ENCODE measurements around the gene COL3A1.

The COL3A1 gene

GRCh38 chr2:189002079-189002478 lies 27.9 kb downstream of the COL3A1 start:
- no peak for DNase-seq (ENCODE audit: low read depth, low spot score)
- Histone ChIP-seq H3K36me3 (ENCODE audit: insufficient read depth, insufficient read length, low read length) (no peaks in the 10 kb centered on the region), H3K4me3 (ENCODE audit: insufficient read length, low read depth) (no peak overlapping the region), H3K27me3 (ENCODE audit: insufficient read depth, insufficient read length) (no peaks in the 10 kb centered on the region), H3K9me3 (ENCODE audit: insufficient read depth, low read length) (no peaks in the 10 kb centered on the region), H3K4me1 (ENCODE audit: insufficient read depth, insufficient read length) (no peaks in the 10 kb centered on the region), H3K9ac (ENCODE audit: insufficient read length, low read depth) (no peak overlapping the region)
- no peak for TF ChIP-seq YY1 (IDR thresholded peaks at IDR 0.05; ENCODE audit: insufficient read depth, insufficient read length)
- no peak for TF ChIP-seq SUZ12 (IDR thresholded peaks at IDR 0.05; ENCODE audit: extremely low read depth, insufficient read depth, insufficient read length)
- no peak for TF ChIP-seq ZNF274 (IDR thresholded peaks at IDR 0.05; ENCODE audit: low read depth, low read length)

- no peak for DNase-seq (ENCODE audit: low read depth, low spot score)
- Histone ChIP-seq H3K27me3 (ENCODE audit: insufficient read depth, insufficient read length) (no peaks in the 10 kb centered on the region), H3K9me3 (ENCODE audit: insufficient read depth, low read length) (no peaks in the 10 kb centered on the region), H3K4me3 (ENCODE audit: insufficient read length, low read depth) (no peak overlapping the region), H3K4me1 (ENCODE audit: insufficient read depth, insufficient read length) (no peaks in the 10 kb centered on the region), H3K9ac (ENCODE audit: insufficient read length, low read depth) (no peak overlapping the region), H3K36me3 (ENCODE audit: insufficient read depth, insufficient read length, low read length) (no peaks in the 10 kb centered on the region)
- TF ChIP-seq ZNF274 (IDR thresholded peaks at IDR 0.05; ENCODE audit: low read depth, low read length): no peak
- no peak for TF ChIP-seq SUZ12 (IDR thresholded peaks at IDR 0.05; ENCODE audit: extremely low read depth, insufficient read depth, insufficient read length)
- no peak for TF ChIP-seq YY1 (IDR thresholded peaks at IDR 0.05; ENCODE audit: insufficient read depth, insufficient read length)
Measured at GRCh38 chr2:189008555-189009262, 34.5 kb downstream of the COL3A1 start.

GRCh38 chr2:189010536-189010935 lies 36.4 kb downstream of the COL3A1 start:
- no peak overlapping the region for H3K9ac ChIP-seq (ENCODE audit: insufficient read length, low read depth)
- no peak for DNase-seq (ENCODE audit: low read depth, low spot score)
- H3K9me3 ChIP-seq (ENCODE audit: insufficient read depth, low read length): no peaks in the 10 kb centered on the region
- TF ChIP-seq SUZ12 (IDR thresholded peaks at IDR 0.05; ENCODE audit: extremely low read depth, insufficient read depth, insufficient read length) (no peak), ZNF274 (IDR thresholded peaks at IDR 0.05; ENCODE audit: low read depth, low read length) (no peak), YY1 (IDR thresholded peaks at IDR 0.05; ENCODE audit: insufficient read depth, insufficient read length) (no peak)
- H3K4me3 ChIP-seq (ENCODE audit: insufficient read length, low read depth): no peak overlapping the region
- no peaks in the 10 kb centered on the region for H3K27me3 ChIP-seq (ENCODE audit: insufficient read depth, insufficient read length)
- H3K36me3 ChIP-seq (ENCODE audit: insufficient read depth, insufficient read length, low read length): no peaks in the 10 kb centered on the region
- no peaks in the 10 kb centered on the region for H3K4me1 ChIP-seq (ENCODE audit: insufficient read depth, insufficient read length)

- Histone ChIP-seq H3K4me1 (ENCODE audit: insufficient read depth, insufficient read length) (no peaks in the 10 kb centered on the region), H3K36me3 (ENCODE audit: insufficient read depth, insufficient read length, low read length) (no peaks in the 10 kb centered on the region), H3K9ac (ENCODE audit: insufficient read length, low read depth) (no peak overlapping the region), H3K4me3 (ENCODE audit: insufficient read length, low read depth) (no peak overlapping the region), H3K27me3 (ENCODE audit: insufficient read depth, insufficient read length) (no peaks in the 10 kb centered on the region), H3K9me3 (ENCODE audit: insufficient read depth, low read length) (no peaks in the 10 kb centered on the region)
- DNase-seq (ENCODE audit: low read depth, low spot score): no peak
- TF ChIP-seq SUZ12 (IDR thresholded peaks at IDR 0.05; ENCODE audit: extremely low read depth, insufficient read depth, insufficient read length) (no peak), YY1 (IDR thresholded peaks at IDR 0.05; ENCODE audit: insufficient read depth, insufficient read length) (no peak), ZNF274 (IDR thresholded peaks at IDR 0.05; ENCODE audit: low read depth, low read length) (no peak)
Measured at GRCh38 chr2:189012351-189012750, 38.2 kb downstream of the COL3A1 start.

GRCh38 chr2:189013031-189013430 lies 38.9 kb downstream of the COL3A1 start:
- Histone ChIP-seq H3K4me1 (ENCODE audit: insufficient read depth, insufficient read length) (no peaks in the 10 kb centered on the region), H3K4me3 (ENCODE audit: insufficient read length, low read depth) (no peak overlapping the region), H3K9me3 (ENCODE audit: insufficient read depth, low read length) (no peaks in the 10 kb centered on the region), H3K27me3 (ENCODE audit: insufficient read depth, insufficient read length) (no peaks in the 10 kb centered on the region), H3K36me3 (ENCODE audit: insufficient read depth, insufficient read length, low read length) (no peaks in the 10 kb centered on the region), H3K9ac (ENCODE audit: insufficient read length, low read depth) (no peak overlapping the region)
- TF ChIP-seq ZNF274 (IDR thresholded peaks at IDR 0.05; ENCODE audit: low read depth, low read length) (no peak), YY1 (IDR thresholded peaks at IDR 0.05; ENCODE audit: insufficient read depth, insufficient read length) (no peak), SUZ12 (IDR thresholded peaks at IDR 0.05; ENCODE audit: extremely low read depth, insufficient read depth, insufficient read length) (no peak)
- DNase-seq (ENCODE audit: low read depth, low spot score): no peak

GRCh38 chr2:189013671-189014448 lies 39.7 kb downstream of the COL3A1 start:
- no peaks in the 10 kb centered on the region for H3K27me3 ChIP-seq (ENCODE audit: insufficient read depth, insufficient read length)
- H3K9ac ChIP-seq (ENCODE audit: insufficient read length, low read depth): no peak overlapping the region
- no peaks in the 10 kb centered on the region for H3K9me3 ChIP-seq (ENCODE audit: insufficient read depth, low read length)
- DNase-seq (ENCODE audit: low read depth, low spot score): no peak
- no peaks in the 10 kb centered on the region for H3K36me3 ChIP-seq (ENCODE audit: insufficient read depth, insufficient read length, low read length)
- H3K4me1 ChIP-seq (ENCODE audit: insufficient read depth, insufficient read length): no peaks in the 10 kb centered on the region
- H3K4me3 ChIP-seq (ENCODE audit: insufficient read length, low read depth): no peak overlapping the region
- TF ChIP-seq SUZ12 (IDR thresholded peaks at IDR 0.05; ENCODE audit: extremely low read depth, insufficient read depth, insufficient read length) (no peak), ZNF274 (IDR thresholded peaks at IDR 0.05; ENCODE audit: low read depth, low read length) (no peak), YY1 (IDR thresholded peaks at IDR 0.05; ENCODE audit: insufficient read depth, insufficient read length) (no peak)

- no peak for DNase-seq (ENCODE audit: low read depth, low spot score)
- TF ChIP-seq ZNF274 (IDR thresholded peaks at IDR 0.05; ENCODE audit: low read depth, low read length) (no peak), YY1 (IDR thresholded peaks at IDR 0.05; ENCODE audit: insufficient read depth, insufficient read length) (no peak), SUZ12 (IDR thresholded peaks at IDR 0.05; ENCODE audit: extremely low read depth, insufficient read depth, insufficient read length) (no peak)
- Histone ChIP-seq H3K4me3 (ENCODE audit: insufficient read length, low read depth) (no peak overlapping the region), H3K4me1 (ENCODE audit: insufficient read depth, insufficient read length) (no peaks in the 10 kb centered on the region), H3K9ac (ENCODE audit: insufficient read length, low read depth) (no peak overlapping the region), H3K36me3 (ENCODE audit: insufficient read depth, insufficient read length, low read length) (no peaks in the 10 kb centered on the region), H3K27me3 (ENCODE audit: insufficient read depth, insufficient read length) (no peaks in the 10 kb centered on the region), H3K9me3 (ENCODE audit: insufficient read depth, low read length) (no peaks in the 10 kb centered on the region)
Measured at GRCh38 chr2:189014449-189015138, 40.4 kb downstream of the COL3A1 start.
